DND-41 (cell line): ENCODE results near the gene TELO2.

Experiments
- ATAC-seq: fragments of 200-7000 bp; cut with Tn5 transposase; 3 replicates; pipeline ENCODE4 v1.9.1; 2021; ENCODE audit warnings: low read depth; ENCODE audit not compliant: insufficient read depth
- DNase-seq: peaks from one replicate; pipeline ENCODE4 v3.0.0-alpha.2; 2020
- H2AFZ ChIP-seq: 2 replicates; pipeline ENCODE4 v1.6.0; 2012; ENCODE audit warnings: low read depth, low read length
- H3K27ac ChIP-seq: 2 replicates; pipeline ENCODE4 v1.5.1; 2012; ENCODE audit warnings: low read length, inconsistent platforms
- H3K27me3 ChIP-seq: fragments of 200-600 bp; sonication (generic); 2 replicates; pipeline ENCODE4 v1.6.0; 2012; ENCODE audit warnings: low read length, mild to moderate bottlenecking, inconsistent platforms; ENCODE audit not compliant: insufficient read depth, poor library complexity
- H3K36me3 ChIP-seq: 2 replicates; pipeline ENCODE4 v1.5.1; 2012; ENCODE audit warnings: low read length, inconsistent platforms; ENCODE audit not compliant: insufficient read depth
- H3K4me1 ChIP-seq: 2 replicates; pipeline ENCODE4 v1.5.1; 2012; ENCODE audit warnings: mild to moderate bottlenecking, low read length; ENCODE audit not compliant: insufficient read depth
- H3K4me2 ChIP-seq: 2 replicates; pipeline ENCODE4 v1.6.0; 2012; ENCODE audit warnings: mild to moderate bottlenecking, moderate library complexity, low read length, inconsistent platforms; ENCODE audit not compliant: insufficient read depth
- H3K4me3 ChIP-seq, 2 experiments: fragments of 200-600 bp in 1 of 2; shearing (Covaris generic) in 1 of 2; 2 replicates each; pipeline ENCODE4 v1.5.1; 2012 to 2016; ENCODE audit warnings: inconsistent platforms in 2 of 2, low read length in 2 of 2, mild to moderate bottlenecking in 2 of 2, low read depth in 1 of 2, moderate library complexity in 1 of 2
- H3K79me2 ChIP-seq: 2 replicates; pipeline ENCODE4 v1.6.0; 2012; ENCODE audit warnings: low read length, inconsistent platforms; ENCODE audit not compliant: insufficient read depth
- H3K9ac ChIP-seq: 2 replicates; pipeline ENCODE4 v1.6.0; 2012; ENCODE audit warnings: low read depth, mild to moderate bottlenecking, inconsistent platforms, low read length, moderate library complexity
- H3K9me3 ChIP-seq: 2 replicates; pipeline ENCODE4 v1.5.1; 2012; ENCODE audit warnings: low read length, moderate library complexity, mild to moderate bottlenecking, inconsistent platforms; ENCODE audit not compliant: insufficient read depth, severe bottlenecking
- H4K20me1 ChIP-seq: 2 replicates; pipeline ENCODE4 v1.6.0; 2012; ENCODE audit warnings: low read length; ENCODE audit not compliant: insufficient read depth
- CTCF ChIP-seq: IDR thresholded peaks from 2 replicates; pipeline ENCODE4 v1.5.1; 2012; ENCODE audit warnings: borderline replicate concordance, low read length, moderate library complexity, mild to moderate bottlenecking; ENCODE audit not compliant: poor library complexity, severe bottlenecking; ENCODE audit errors: extremely low read depth
- EZH2 ChIP-seq: IDR thresholded peaks from 3 replicates; pipeline ENCODE4 v1.6.1; 2012; ENCODE audit warnings: borderline replicate concordance, low read depth, mild to moderate bottlenecking, moderate library complexity, low read length, inconsistent platforms; ENCODE audit not compliant: severe bottlenecking

The TELO2 gene

GRCh38 chr16:1488054-1488601 is 5.0 kb upstream of the TELO2 start:
- no peak for DNase-seq
- Histone ChIP-seq H3K4me2 (no peak overlapping the region), H3K27me3 (no peaks in the 10 kb centered on the region), H3K27ac (no peak overlapping the region), H3K36me3 (no peaks in the 10 kb centered on the region), H3K4me1 (peaks cover 10% of the 10 kb centered on the region), H3K79me2 (no peaks in the 10 kb centered on the region; the same call in 1 of the 2 replicates), H4K20me1 (no peaks in the 10 kb centered on the region), H3K9me3 (no peaks in the 10 kb centered on the region), H3K4me3 (no peak overlapping the region), H2AFZ (no peak overlapping the region), H3K9ac (no peak overlapping the region)
- ATAC-seq, result no peak
- no peak for TF ChIP-seq EZH2

GRCh38 chr16:1488619-1489018 is 4.5 kb upstream of the TELO2 start, which contains the start of gene PTX4:
TSS of gene PTX4 (minus strand) at chr16:1488944. CDS start at chr16:1488909, 35 bp downstream.
- DNase-seq (no peak), ATAC-seq (no peak)
- Histone ChIP-seq H3K9ac (no peak within 1 kb of the TSS), H3K27me3 (no peaks in the 10 kb centered on the region), H3K27ac (no peak within 1 kb of the TSS), H4K20me1 (no peaks in the 10 kb centered on the region), H3K9me3 (no peaks in the 10 kb centered on the region), H3K4me1 (peaks cover 10% of the 10 kb centered on the region), H2AFZ (no peak within 1 kb of the TSS), H3K4me2 (no peak within 1 kb of the TSS), H3K79me2 (peaks cover 4% of the 10 kb centered on the region), H3K36me3 (no peaks in the 10 kb centered on the region), H3K4me3 (no peak within 1 kb of the TSS)
- TF ChIP-seq EZH2 (no peak), CTCF (no peak)

- Histone ChIP-seq H4K20me1 (no peaks in the 10 kb centered on the region; the same call in 1 of the 2 replicates), H3K9me3 (no peaks in the 10 kb centered on the region), H3K9ac (no peak overlapping the region), H3K79me2 (peaks cover 8% of the 10 kb centered on the region), H2AFZ (no peak overlapping the region), H3K27ac (no peak overlapping the region), H3K4me2 (no peak overlapping the region), H3K4me1 (peaks cover 14% of the 10 kb centered on the region), H3K36me3 (peaks cover 4% of the 10 kb centered on the region; the same call in 1 of the 2 replicates), H3K27me3 (no peaks in the 10 kb centered on the region), H3K4me3 (no peak overlapping the region)
- ATAC-seq (no peak), DNase-seq (no peak)
- TF ChIP-seq EZH2 (no peak), CTCF (no peak)
Measured at GRCh38 chr16:1489077-1489476, 4.1 kb upstream of the TELO2 start.

- peaks cover 31% of the 10 kb centered on the region for H3K79me2 ChIP-seq
- H3K36me3 ChIP-seq, result peaks cover 26% of the 10 kb centered on the region
- H2AFZ ChIP-seq, result no peak overlapping the region
- DNase-seq (no peak), ATAC-seq (no peak)
- no peak overlapping the region for H3K4me3 ChIP-seq
- no peaks in the 10 kb centered on the region for H3K9me3 ChIP-seq
- H3K9ac ChIP-seq, result no peak overlapping the region
- TF ChIP-seq CTCF (no peak), EZH2 (no peak)
- peaks cover 19% of the 10 kb centered on the region for H4K20me1 ChIP-seq
- peaks cover 30% of the 10 kb centered on the region for H3K4me1 ChIP-seq
- H3K27ac ChIP-seq, result no peak overlapping the region
- no peak overlapping the region for H3K4me2 ChIP-seq
- no peaks in the 10 kb centered on the region for H3K27me3 ChIP-seq
Measured at GRCh38 chr16:1491327-1491726, 1.8 kb upstream of the TELO2 start.
